Measurements from ENCODE around the gene CPNE7. TPM values are rescaled to one million over a fixed set of nuclear protein-coding genes. Genes with fewer than 3 reads are reported as not detected.
A peak's percentile ranks its signal among the peaks of the same experiment; 100 is the strongest.
"Not testable (repeated sequence)": the region's sequence is repeated elsewhere in the genome, so short reads cannot be mapped to it uniquely, and the experiment has no call there.

CPNE7 gene
- total RNA-seq, 2 donors from 2014 or later, result not detected

GRCh38 chr16:89576153-89577054, 846 bp downstream of the CPNE7 start:
- no peak for DNase-seq
- ATAC-seq, result no peak
- intact Hi-C loops (cut with DNase I), result no loop called here

DNA sequence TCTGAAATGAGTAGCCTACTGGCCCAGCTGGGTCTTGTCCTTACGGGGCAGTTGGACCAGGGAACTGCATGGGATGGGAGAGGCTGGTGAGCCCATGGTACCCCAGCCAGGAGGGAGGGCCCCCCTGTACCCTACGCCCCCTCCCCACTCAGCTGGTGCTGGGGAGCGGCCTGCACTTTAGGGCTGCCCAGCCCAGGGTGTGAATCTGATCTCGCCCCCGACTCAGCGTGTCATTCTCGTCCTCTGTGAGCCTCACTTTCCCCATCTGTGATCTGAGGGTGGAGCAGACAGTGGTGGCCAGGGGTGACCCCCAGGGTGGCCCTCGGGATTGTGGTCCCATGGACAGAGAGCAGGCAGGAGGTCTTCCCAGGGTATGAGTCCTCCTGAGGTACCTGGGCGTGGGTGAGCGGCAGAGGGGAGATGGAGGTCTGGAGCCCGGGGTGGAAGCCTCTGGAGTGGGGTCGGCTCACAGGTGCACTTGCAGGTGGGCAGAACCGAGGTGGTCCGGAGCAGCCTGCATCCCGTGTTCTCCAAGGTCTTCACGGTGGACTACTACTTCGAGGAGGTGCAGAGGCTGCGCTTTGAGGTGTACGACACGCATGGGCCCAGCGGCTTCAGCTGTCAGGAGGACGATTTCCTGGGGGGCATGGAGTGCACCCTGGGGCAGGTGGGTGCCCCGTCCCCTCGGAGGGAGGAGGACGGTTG, 1.6 kb downstream of the CPNE7 start:
- ATAC-seq, result no peak
- no peak for DNase-seq
- intact Hi-C loops (cut with DNase I), result no loop called here

GRCh38 chr16:89579351-89579750, 3.8 kb downstream of the CPNE7 start:
- intact Hi-C loops (cut with DNase I), result no loop called here
- no peak for DNase-seq
- ATAC-seq, result no peak

DNA sequence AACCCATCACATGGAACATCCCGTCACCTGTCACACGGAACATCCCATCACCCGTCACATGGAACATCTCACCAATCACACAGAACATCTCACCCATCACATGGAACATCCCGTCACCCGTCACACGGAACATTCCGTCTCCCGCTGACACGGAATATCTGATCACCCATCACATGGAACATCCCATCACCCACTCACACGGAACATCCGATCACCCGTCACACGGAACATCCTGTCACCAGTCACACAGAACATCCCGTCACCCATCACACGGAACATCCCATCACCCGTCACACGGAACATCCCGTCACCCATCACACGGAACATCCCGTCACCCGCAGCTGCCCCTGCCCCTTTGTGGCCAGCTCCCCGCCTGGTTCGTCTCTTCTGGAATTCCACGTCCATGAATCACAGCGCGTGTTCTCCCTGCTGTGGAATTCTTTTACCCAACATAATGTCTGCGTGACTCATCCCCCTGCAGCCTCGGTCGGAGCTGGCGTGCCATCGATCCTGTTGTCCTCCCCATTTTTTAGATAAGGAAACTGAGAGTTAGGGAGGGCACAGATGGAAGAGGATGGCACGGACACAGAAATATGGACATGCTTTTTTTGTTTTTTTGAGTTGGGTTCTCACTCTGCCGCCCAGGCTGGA, 5.6 kb downstream of the CPNE7 start:
- intact Hi-C loops (cut with DNase I), result no loop called here
- DNase-seq (no peak), ATAC-seq (peak in 1 of 2 donors; percentile 31)

- intact Hi-C loops (cut with DNase I), result no loop called here
- no peak for DNase-seq
- ATAC-seq, result no peak
Measured at GRCh38 chr16:89581861-89582563, 6.5 kb downstream of the CPNE7 start.

- intact Hi-C loops (cut with DNase I), result no loop called here
- no peak for ATAC-seq
- DNase-seq, result no peak
Measured at GRCh38 chr16:89582614-89583196, 7.1 kb downstream of the CPNE7 start.

- ATAC-seq, result peak in 1 of 2 donors; percentile 19
- intact Hi-C loops (cut with DNase I), result no loop called here
- DNase-seq, result no peak
Measured at GRCh38 chr16:89583197-89583894, 7.8 kb downstream of the CPNE7 start.

DNA sequence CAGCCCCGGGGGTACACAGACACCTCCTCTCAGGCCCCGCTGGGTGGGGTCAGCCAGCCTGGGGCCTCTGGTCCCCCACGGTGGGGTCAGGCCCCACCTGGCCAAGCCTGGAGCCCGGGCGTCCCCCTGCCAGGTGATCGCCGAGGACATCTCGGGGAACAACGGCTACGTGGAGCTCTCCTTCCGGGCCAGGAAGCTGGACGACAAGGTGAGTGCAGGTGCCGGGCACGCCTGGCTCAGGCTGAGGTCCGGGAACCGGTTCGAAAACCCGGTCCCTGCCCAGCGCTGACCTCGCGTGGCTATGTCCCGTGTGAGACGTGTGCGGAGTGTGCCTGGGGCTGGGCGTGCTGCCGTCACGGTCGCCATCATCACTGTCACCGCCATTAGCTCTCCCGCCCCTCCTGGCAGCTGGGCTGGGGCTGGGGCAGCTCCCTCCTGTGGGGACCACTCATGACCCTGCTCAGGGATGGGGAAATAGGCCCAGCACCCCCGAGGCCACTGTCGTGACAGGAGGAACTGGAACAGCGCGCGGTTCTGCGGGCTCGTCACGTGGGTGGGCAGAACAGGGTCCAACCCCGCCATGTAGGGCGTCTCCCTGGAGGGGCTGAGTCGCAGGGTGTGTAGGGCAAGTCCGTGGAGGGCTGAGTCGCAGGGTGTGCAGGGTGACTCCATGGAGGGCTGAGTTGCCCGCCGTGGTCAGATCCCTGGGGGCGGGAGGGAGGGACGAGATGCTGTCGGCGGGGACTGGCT, 8.5 kb downstream of the CPNE7 start:
- intact Hi-C loops (cut with DNase I), result no loop called here
- ATAC-seq, result no peak
- no peak for DNase-seq

GRCh38 chr16:89584768-89585549, 9.4 kb downstream of the CPNE7 start:
- no peak for ATAC-seq
- intact Hi-C loops (cut with DNase I), result no loop called here
- no peak for DNase-seq

GRCh38 chr16:89586218-89586617, 10.7 kb downstream of the CPNE7 start:
- ATAC-seq (no peak), DNase-seq (no peak)
- intact Hi-C loops (cut with DNase I), result no loop called here

GRCh38 chr16:89586853-89587252, 11.3 kb downstream of the CPNE7 start:
- intact Hi-C loops (cut with DNase I), result no loop called here
- no peak for ATAC-seq
- peak; percentile 48 for DNase-seq

DNA sequence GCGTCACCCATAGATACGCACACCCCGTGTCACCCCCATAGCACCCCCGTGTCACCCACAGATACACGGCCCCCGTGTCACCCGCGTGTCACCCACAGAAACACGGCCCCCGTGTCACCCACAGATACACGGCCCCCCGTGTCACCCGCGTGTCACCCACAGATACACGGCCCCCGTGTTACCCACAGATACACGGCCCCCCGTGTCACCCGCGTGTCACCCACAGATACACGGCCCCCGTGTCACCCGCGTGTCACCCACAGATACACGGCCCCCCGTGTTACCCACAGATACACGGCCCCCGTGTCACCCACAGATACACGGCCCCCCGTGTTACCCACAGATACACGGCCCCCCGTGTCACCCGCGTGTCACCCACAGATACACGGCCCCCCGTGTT, 12.1 kb downstream of the CPNE7 start:
- intact Hi-C loops (cut with DNase I); DNase-seq; ATAC-seq: not testable (repeated sequence)

GRCh38 chr16:89588413-89589109, 13.0 kb downstream of the CPNE7 start:
- ATAC-seq (no peak), DNase-seq (peak; percentile 17)
- intact Hi-C loops (cut with DNase I), result no loop called here

DNA sequence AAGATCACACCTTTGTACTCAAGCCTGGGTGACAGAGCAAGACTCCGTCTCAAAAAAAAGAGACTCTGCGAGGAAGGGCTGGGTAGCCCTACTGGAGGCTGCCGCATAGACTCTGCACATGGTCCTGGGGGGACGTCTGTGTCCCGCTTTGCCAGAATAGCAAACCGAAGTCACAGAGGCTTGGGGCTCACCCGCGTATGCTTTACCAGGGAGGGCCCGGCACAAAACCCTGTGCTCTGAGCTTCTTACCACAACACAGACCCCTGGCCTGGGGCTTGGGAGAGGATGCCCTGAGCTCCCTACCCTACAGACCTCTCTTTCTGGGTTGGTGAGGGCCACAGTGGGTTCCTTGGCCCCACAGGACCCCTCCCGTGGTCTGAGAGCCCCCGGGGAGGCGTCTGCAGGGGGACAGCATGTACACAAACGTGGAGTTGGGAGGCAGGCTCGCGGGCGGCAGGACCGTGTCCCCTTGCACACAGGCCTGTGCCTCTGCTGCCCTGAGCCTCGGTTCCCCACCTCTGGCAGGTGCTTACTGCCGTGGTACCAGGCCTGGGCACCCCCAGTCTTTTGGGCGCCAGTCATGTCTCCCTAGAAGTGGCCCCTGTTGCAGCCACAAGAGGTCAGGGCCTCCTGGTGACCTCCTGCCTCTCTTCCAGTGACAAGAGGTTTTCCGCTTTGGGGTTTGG, 13.8 kb downstream of the CPNE7 start:
- no peak for ATAC-seq
- DNase-seq, result peak; percentile 16
- intact Hi-C loops (cut with DNase I), result no loop called here

- intact Hi-C loops (cut with DNase I), result no loop called here
- DNase-seq (peak; percentile 14), ATAC-seq (peak in 1 of 2 donors; percentile 34)
Measured at GRCh38 chr16:89593841-89594240, 18.3 kb downstream of the CPNE7 start.

All from left cardiac atrium (tissue), 4 donors.